H1 (cell line): ENCODE data around the gene INHBC. TPM values are rescaled to one million over a fixed set of nuclear protein-coding genes. Genes with fewer than 3 reads are reported as not detected.
A peak's percentile ranks its signal among the peaks of the same experiment; 100 is the strongest.

ENCODE experiments used
- CTCF ChIA-PET: fragments of 300-600 bp; sonication (Branson Sonifier 250); formaldehyde crosslinking; loops from one replicate; lab custom pipeline; 2021; ENCODE audit not compliant: partially characterized antibody; lab: Charles Lee
- POLR2A ChIA-PET: fragments of 300-600 bp; sonication (Branson Sonifier 250); formaldehyde crosslinking; loops from one replicate; lab custom pipeline; 2021; ENCODE audit warnings: inconsistent platforms; ENCODE audit not compliant: partially characterized antibody; lab: Charles Lee
- DNase-seq, 2 experiments: peaks; one replicate each; pipeline versions ENCODE4 v3.0.0 to v3.0.0-alpha.2; 2010 to 2022; ENCODE audit warnings: low spot score in 2 of 2, low read depth in 1 of 2, mixed read lengths in 1 of 2
- FAIRE-seq: peaks from 2 replicates; lab custom pipeline; 2011; peaks lifted over from hg19 to GRCh38; lab: Jason Lieb, UNC
- H2AFZ ChIP-seq: 2 replicates; pipeline ENCODE4 v1.8.1; 2012; ENCODE audit warnings: low read length, inconsistent platforms
- H2AK5ac ChIP-seq: 2 replicates; pipeline ENCODE4 v1.6.1; 2013; ENCODE audit warnings: low read depth, low read length
- H2BK120ac ChIP-seq: replicated peaks from 2 replicates; pipeline ENCODE3; 2013; ENCODE audit warnings: low read depth, low read length, inconsistent platforms
- H2BK12ac ChIP-seq: 2 replicates; pipeline ENCODE4 v1.6.1; 2013; ENCODE audit warnings: low read depth, low read length
- H2BK15ac ChIP-seq: 2 replicates; pipeline ENCODE4 v1.6.1; 2013; ENCODE audit warnings: low read length
- H2BK20ac ChIP-seq: 2 replicates; pipeline ENCODE4 v1.6.1; 2013; ENCODE audit warnings: low read length
- H2BK5ac ChIP-seq: 2 replicates; pipeline ENCODE4 v1.6.1; 2013; ENCODE audit warnings: low read depth, low read length
- H3K14ac ChIP-seq: 2 replicates; pipeline ENCODE4 v1.6.1; 2013; ENCODE audit warnings: inconsistent platforms; ENCODE audit not compliant: insufficient read length
- H3K18ac ChIP-seq: 2 replicates; pipeline ENCODE4 v1.6.1; 2013; ENCODE audit warnings: low read length; ENCODE audit errors: extremely low read depth
- H3K23ac ChIP-seq: 2 replicates; pipeline ENCODE4 v1.6.1; 2013; ENCODE audit warnings: inconsistent platforms; ENCODE audit not compliant: insufficient read length
- H3K23me2 ChIP-seq: 2 replicates; pipeline ENCODE4 v1.6.1; 2013; ENCODE audit warnings: low read depth, low read length
- H3K27ac ChIP-seq: 2 replicates; pipeline ENCODE4 v1.6.1; 2011; ENCODE audit warnings: low read depth, low read length, inconsistent platforms
- H3K27me3 ChIP-seq, 4 experiments: replicated peaks in 1 of 4; 1 replicate in 1 of 4; 2 replicates in 3 of 4; pipeline versions ENCODE4 v1.6.1 to v1.8.1; 2011 to 2013; ENCODE audit warnings: low read length in 3 of 4, mild to moderate bottlenecking in 3 of 4, inconsistent platforms in 2 of 4, mixed read lengths in 2 of 4, moderate library complexity in 1 of 4; ENCODE audit not compliant: control insufficient read depth in 3 of 4, insufficient read depth in 3 of 4; ENCODE audit errors: extremely low read depth in 1 of 4
- H3K36me3 ChIP-seq, 4 experiments: 2 replicates each; pipeline versions ENCODE4 v1.6.1 to v1.8.1; 2011 to 2013; ENCODE audit warnings: mild to moderate bottlenecking in 4 of 4, low read length in 3 of 4, moderate library complexity in 2 of 4, control low read depth in 1 of 4, inconsistent platforms in 1 of 4; ENCODE audit not compliant: insufficient read depth in 4 of 4, control insufficient read depth in 2 of 4
- H3K4ac ChIP-seq: replicated peaks from 2 replicates; pipeline ENCODE3; 2013; ENCODE audit warnings: low read length, low read depth, mixed read lengths, inconsistent platforms; ENCODE audit not compliant: insufficient read length
- H3K4me1 ChIP-seq, 4 experiments: replicated peaks in 1 of 4; 1 replicate in 1 of 4; 2 replicates in 3 of 4; pipeline versions ENCODE4 v1.6.1 to v1.8.1; 2011 to 2013; ENCODE audit warnings: low read length in 3 of 4, inconsistent platforms in 2 of 4, mixed read lengths in 1 of 4; ENCODE audit not compliant: insufficient read depth in 4 of 4, control insufficient read depth in 3 of 4
- H3K4me2 ChIP-seq, 2 experiments: 2 replicates each; pipeline versions ENCODE4 v1.6.1 to v1.8.1; 2011 to 2013; ENCODE audit warnings: low read depth in 2 of 2, low read length in 2 of 2, control low read depth in 1 of 2, inconsistent platforms in 1 of 2, mild to moderate bottlenecking in 1 of 2; ENCODE audit not compliant: insufficient read depth in 1 of 2
- H3K4me3 ChIP-seq, 4 experiments: fragments of 200-600, 300-600 bp in 1 of 4; sonication (generic), shearing (Covaris generic), sonication (Bioruptor Twin) in 1 of 4; 2 replicates each; pipeline versions ENCODE4 v1.5.1 to v1.8.1; 2011 to 2016; ENCODE audit warnings: low read length in 4 of 4, low read depth in 3 of 4, control low read depth in 2 of 4, inconsistent platforms in 2 of 4, mild to moderate bottlenecking in 2 of 4, mixed read lengths in 1 of 4, moderate library complexity in 1 of 4; ENCODE audit not compliant: insufficient read depth in 2 of 4; ENCODE audit errors: extremely low read depth in 1 of 4
- H3K56ac ChIP-seq: replicated peaks from 2 replicates; pipeline ENCODE3; 2013; ENCODE audit warnings: low read depth, mild to moderate bottlenecking, mixed read lengths, low read length, inconsistent platforms; ENCODE audit not compliant: insufficient read length
- H3K79me1 ChIP-seq: 2 replicates; pipeline ENCODE4 v1.6.1; 2013; ENCODE audit warnings: low read depth, low read length, control low read depth
- H3K79me2 ChIP-seq, 2 experiments: 2 replicates each; pipeline versions ENCODE4 v1.6.1 to v1.8.1; 2012 to 2013; ENCODE audit warnings: low read length in 2 of 2, mild to moderate bottlenecking in 2 of 2, inconsistent platforms in 1 of 2; ENCODE audit not compliant: insufficient read depth in 2 of 2, control insufficient read depth in 1 of 2
- H3K9ac ChIP-seq, 4 experiments: replicated peaks in 1 of 4; 1 replicate in 1 of 4; 2 replicates in 3 of 4; pipeline versions ENCODE4 v1.6.1 to v1.8.1; 2011 to 2013; ENCODE audit warnings: low read depth in 3 of 4, low read length in 3 of 4, control low read depth in 2 of 4, mild to moderate bottlenecking in 2 of 4, moderate library complexity in 2 of 4, inconsistent platforms in 1 of 4; ENCODE audit errors: extremely low read depth in 1 of 4
- H3K9me3 ChIP-seq, 2 experiments: 2 replicates each; pipeline versions ENCODE4 v1.6.1 to v1.8.1; 2012 to 2013; ENCODE audit warnings: mild to moderate bottlenecking in 2 of 2, moderate library complexity in 2 of 2, control low read depth in 1 of 2, inconsistent platforms in 1 of 2, low read depth in 1 of 2, low read length in 1 of 2, mixed read lengths in 1 of 2; ENCODE audit not compliant: insufficient read depth in 2 of 2
- H4K20me1 ChIP-seq, 2 experiments: replicated peaks in 1 of 2; 2 replicates each; pipeline versions ENCODE3 to v1.8.1; 2011 to 2013; ENCODE audit warnings: inconsistent platforms in 2 of 2, low read length in 2 of 2, mild to moderate bottlenecking in 1 of 2; ENCODE audit not compliant: insufficient read depth in 2 of 2, control insufficient read depth in 1 of 2
- H4K5ac ChIP-seq: 2 replicates; pipeline ENCODE4 v1.6.1; 2013; ENCODE audit warnings: low read length, low read depth, mixed read lengths, inconsistent platforms; ENCODE audit not compliant: insufficient read length
- H4K8ac ChIP-seq: 2 replicates; pipeline ENCODE4 v1.8.0; 2013; ENCODE audit warnings: mild to moderate bottlenecking, moderate library complexity, low read length, inconsistent platforms; ENCODE audit not compliant: insufficient read depth; ENCODE audit errors: extremely low read depth
- H4K91ac ChIP-seq: replicated peaks from 2 replicates; pipeline ENCODE3; 2013; ENCODE audit warnings: low read length, mixed read lengths, inconsistent platforms; ENCODE audit not compliant: insufficient read length
- BACH1 ChIP-seq: IDR thresholded peaks from 2 replicates; pipeline ENCODE4 v1.6.1; 2012; ENCODE audit warnings: low read length, improper control_type of control experiment
- BCL11A ChIP-seq, 2 experiments: IDR thresholded peaks; one replicate each; pipeline ENCODE4 v1.6.1; 2011; ENCODE audit warnings: low read depth in 2 of 2, low read length in 2 of 2, mild to moderate bottlenecking in 2 of 2
- CHD1 ChIP-seq: IDR thresholded peaks from 2 replicates; pipeline ENCODE4 v1.6.1; 2012; ENCODE audit warnings: low read depth, low read length, improper control_type of control experiment
- KDM4A ChIP-seq: IDR thresholded peaks from one replicate; pipeline ENCODE4 v1.7.1; 2012; ENCODE audit warnings: low read depth, mild to moderate bottlenecking, moderate library complexity, low read length, inconsistent platforms; ENCODE audit not compliant: severe bottlenecking
- NANOG ChIP-seq: IDR thresholded peaks from 2 replicates; pipeline ENCODE4 v1.6.1; 2011; ENCODE audit warnings: low read length, low read depth, mild to moderate bottlenecking, inconsistent platforms; ENCODE audit not compliant: insufficient read depth, poor library complexity, severe bottlenecking
- NRF1 ChIP-seq: IDR thresholded peaks from 2 replicates; pipeline ENCODE4 v1.6.1; 2011; ENCODE audit warnings: mild to moderate bottlenecking, low read depth, low read length, improper control_type of control experiment
- POU5F1 ChIP-seq: IDR thresholded peaks from 2 replicates; pipeline ENCODE4 v1.6.1; 2011; ENCODE audit warnings: low read depth, mild to moderate bottlenecking, low read length, moderate library complexity
- RBBP5 ChIP-seq: IDR thresholded peaks from 2 replicates; pipeline ENCODE4 v1.7.1; 2012; ENCODE audit warnings: low read depth, mild to moderate bottlenecking, inconsistent platforms, low read length, moderate library complexity, borderline replicate concordance
- SIN3A ChIP-seq, 2 experiments: IDR thresholded peaks in 1 of 2; conservative IDR thresholded peaks in 1 of 2; 2 replicates each; pipeline ENCODE4 v1.6.1; 2011 to 2012; ENCODE audit warnings: low read length in 2 of 2, improper control_type of control experiment in 1 of 2, low read depth in 1 of 2, mild to moderate bottlenecking in 1 of 2
- TCF12 ChIP-seq: IDR thresholded peaks from 2 replicates; pipeline ENCODE4 v1.6.1; 2011; ENCODE audit warnings: low read depth, mild to moderate bottlenecking, low read length
- WGBS, 2 experiments: shearing (Covaris generic) in 1 of 2; methylation state at CpG; one replicate each; pipeline versions ENCODE4 v1.1.6 to v1.1.7; 2013 to 2015; ENCODE audit warnings: low lambda C conversion rate in 2 of 2, mixed read lengths in 2 of 2, inconsistent platforms in 1 of 2, low coverage in 1 of 2, missing lambda C conversion rate in 1 of 2; ENCODE audit not compliant: insufficient replicate concordance in 2 of 2, insufficient coverage in 1 of 2, insufficient read length in 1 of 2; ENCODE audit errors: extremely low coverage in 1 of 2, missing lambda C conversion rate in 1 of 2; 5-methylcytosine and 5-hydroxymethylcytosine counted together
- polyA plus RNA-seq, 7 experiments: library from polyadenylated mRNA; depleted of rRNA in 3 of 7; stranded (reverse) in 5 of 7; unstranded in 2 of 7; fragments of >200 nt in 5 of 7; fragments of 200-250 nt in 2 of 7; gene quantifications; 1 replicate in 5 of 7; 2 replicates in 1 of 7; 4 replicates in 1 of 7; pipeline versions ENCODE4 v1.2.1 to v1.2.3, GENCODE V29; 2011 to 2013; ENCODE audit warnings: missing spikeins in 2 of 7, mixed read lengths in 2 of 7
- total RNA-seq: library from RNA; stranded (reverse); fragmentation: NEBNext Ultra II Directional; extraction: Animal tissue kit (Norgen Biotek cat#: 25700); gene quantifications from 2 replicates; pipeline ENCODE4 v1.2.1, GENCODE V29; 2021

INHBC gene
- total and polyA plus RNA-seq, 2 of the 8 experiments (the other 6 are each of a cell fraction or from before 2014, with no cell fraction given) = 0.15 TPM; not detected in 1

DNA sequence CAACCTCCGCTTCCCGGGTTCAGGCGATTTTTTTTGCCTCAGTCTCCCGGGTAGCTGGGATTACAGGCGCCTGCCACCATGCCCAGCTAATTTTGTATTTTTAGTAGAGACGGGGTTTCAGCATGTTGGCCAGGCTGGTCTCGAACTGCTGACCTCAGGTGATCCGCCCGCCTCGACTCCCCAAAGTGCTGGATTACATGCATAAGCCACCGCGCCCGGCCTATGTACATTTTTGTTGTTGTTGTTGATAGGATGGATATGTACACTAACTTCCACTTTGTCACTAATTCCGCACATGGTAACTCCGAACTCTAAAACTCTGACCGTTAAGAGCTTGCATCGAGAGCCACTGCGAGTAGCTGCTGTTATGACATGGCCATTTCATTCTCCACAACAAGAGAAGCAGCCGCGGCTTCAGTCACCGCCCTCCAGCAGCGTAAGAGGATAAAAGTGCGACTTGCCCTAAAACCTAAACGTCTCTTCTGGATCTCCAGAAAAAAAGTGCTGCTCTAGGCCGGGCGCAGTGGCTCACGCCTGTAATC is 52.5 kb downstream of the INHBC start:
- H3K4ac ChIP-seq = peak overlapping the region; percentile 69
- FAIRE-seq = no peak
- peaks cover 8% of the 10 kb centered on the region; the same call in 1 of the 2 replicates for H3K79me1 ChIP-seq
- no peak overlapping the region for H3K4me3 ChIP-seq
- no peaks in the 10 kb centered on the region for H3K27me3 ChIP-seq
- no peaks in the 10 kb centered on the region for H3K9me3 ChIP-seq
- H3K23ac ChIP-seq = no peak overlapping the region
- H2BK120ac ChIP-seq = no peak overlapping the region
- no peak overlapping the region; the same call in 1 of the 2 replicates for H2BK12ac ChIP-seq
- peaks cover 0 to 3% of the 10 kb centered on the region in 2 experiments for H4K20me1 ChIP-seq
- no peak overlapping the region for H2BK5ac ChIP-seq
- peaks cover 5% of the 10 kb centered on the region; the same call in 1 of the 2 replicates for H3K23me2 ChIP-seq
- no peak overlapping the region for H3K9ac ChIP-seq
- H2AK5ac ChIP-seq = no peak overlapping the region
- peaks cover 0 to 7% (median 2%) of the 10 kb centered on the region in 4 experiments; a peak in 5 of 7 replicates for H3K4me1 ChIP-seq
- TF ChIP-seq KDM4A = no peak
- no peak for TF ChIP-seq RBBP5
- no peak for TF ChIP-seq NRF1
- TF ChIP-seq TCF12 = no peak
- no peak for TF ChIP-seq SIN3A (conservative IDR thresholded peaks at IDR 0.05 in 1 of 2, IDR thresholded peaks at IDR 0.05 in 1 of 2; ENCODE audit: low read depth in 1 of 2, low read length in 2 of 2)
- no peak for TF ChIP-seq NANOG
- TF ChIP-seq CHD1 = no peak
- no peak for TF ChIP-seq BCL11A (IDR thresholded peaks at IDR 0.05; ENCODE audit: low read depth in 2 of 2, low read length in 2 of 2)
- TF ChIP-seq POU5F1 = no peak
- no peak for TF ChIP-seq BACH1
- no peak overlapping the region for H3K56ac ChIP-seq
- peaks cover 14 to 25% of the 10 kb centered on the region in 2 experiments for H3K79me2 ChIP-seq
- H2AFZ ChIP-seq = no peak overlapping the region
- POLR2A ChIA-PET = interaction anchor here (0.6 to 1.2 kb wide), 4 partner anchors 54 to 269 kb away, joined by 3 read pairs; no protein-coding TSS in a partner anchor
- peaks cover 16 to 33% (median 29%) of the 10 kb centered on the region in 4 experiments for H3K36me3 ChIP-seq
- H2BK20ac ChIP-seq = no peak overlapping the region
- no peak overlapping the region; a peak in 1 of 4 replicates for H3K4me2 ChIP-seq
- no peak overlapping the region for H3K14ac ChIP-seq
- CTCF ChIA-PET = interaction anchor here (0.8 to 25.1 kb wide), 8 partner anchors 8 to 96 kb away, joined by 3 to 441 read pairs (median 4); partner anchors contain the start of genes GLI1 and INHBE
- no peak overlapping the region for H2BK15ac ChIP-seq
- no peak overlapping the region for H4K5ac ChIP-seq
- WGBS, 2 experiments = 94% methylated on average over 27 of the region's 27 CpGs; no CpG with 5 or more reads in 1 of the 2 experiments
- no peak overlapping the region for H3K27ac ChIP-seq
- DNase-seq = no peak
- H4K8ac ChIP-seq = no peak overlapping the region; the same call in 1 of the 2 replicates
- H4K91ac ChIP-seq = peak overlapping the region; percentile 15
- no peak overlapping the region for H3K18ac ChIP-seq
